ENCODE measurements around the gene B9D1. TPM values are rescaled to one million over a fixed set of nuclear protein-coding genes. Genes with fewer than 3 reads are reported as not detected.

The B9D1 gene
- total RNA-seq, 1 donor, result 21.0 TPM

GRCh38 chr17:19301274-19301951 is 61.1 kb downstream of the B9D1 start:
- DNase-seq (ENCODE audit: insufficient read length, low spot score, missing footprints), result peak; percentile 23
- H3K27ac ChIP-seq (ENCODE audit: low read depth, low read length), result no peak overlapping the region
- H3K79me2 ChIP-seq (ENCODE audit: insufficient read depth, low read length), result peaks cover 58% of the 10 kb centered on the region
- no peak for TF ChIP-seq CTCF (IDR thresholded peaks at IDR 0.05; ENCODE audit: extremely low read depth, low read depth, low read length)
- H2AFZ ChIP-seq (ENCODE audit: low read length), result no peak overlapping the region
- no peak overlapping the region for H3K4me2 ChIP-seq (ENCODE audit: insufficient read depth, low read length)
- peaks cover 7% of the 10 kb centered on the region for H3K4me1 ChIP-seq (ENCODE audit: insufficient read depth, low read length)
- no peaks in the 10 kb centered on the region for H3K9me3 ChIP-seq (ENCODE audit: low read depth, low read length)
- no peaks in the 10 kb centered on the region for H3K36me3 ChIP-seq (ENCODE audit: insufficient read depth, low read length)
- H3K4me3 ChIP-seq (ENCODE audit: insufficient read depth, low read length), result no peak overlapping the region
- peaks cover 49% of the 10 kb centered on the region for H4K20me1 ChIP-seq (ENCODE audit: insufficient read depth, low read length)
- no peaks in the 10 kb centered on the region for H3K27me3 ChIP-seq (ENCODE audit: insufficient read depth, low read length)

- Histone ChIP-seq H2AFZ (ENCODE audit: low read length) (no peak overlapping the region), H3K4me3 (ENCODE audit: insufficient read depth, low read length) (no peak overlapping the region), H3K27ac (ENCODE audit: low read depth, low read length) (no peak overlapping the region), H3K4me2 (ENCODE audit: insufficient read depth, low read length) (no peak overlapping the region), H3K9me3 (ENCODE audit: low read depth, low read length) (no peaks in the 10 kb centered on the region), H3K4me1 (ENCODE audit: insufficient read depth, low read length) (peaks cover 7% of the 10 kb centered on the region), H3K27me3 (ENCODE audit: insufficient read depth, low read length) (no peaks in the 10 kb centered on the region), H4K20me1 (ENCODE audit: insufficient read depth, low read length) (peaks cover 46% of the 10 kb centered on the region), H3K79me2 (ENCODE audit: insufficient read depth, low read length) (peaks cover 48% of the 10 kb centered on the region), H3K36me3 (ENCODE audit: insufficient read depth, low read length) (no peaks in the 10 kb centered on the region)
- no peak for DNase-seq (ENCODE audit: insufficient read length, low spot score, missing footprints)
- TF ChIP-seq CTCF (IDR thresholded peaks at IDR 0.05; ENCODE audit: extremely low read depth, low read depth, low read length), result no peak
Observed at GRCh38 chr17:19299866-19300265, 62.7 kb downstream of the B9D1 start.

GRCh38 chr17:19299214-19299747 is 63.2 kb downstream of the B9D1 start:
- peaks cover 4% of the 10 kb centered on the region for H3K4me1 ChIP-seq (ENCODE audit: insufficient read depth, low read length)
- no peaks in the 10 kb centered on the region for H3K36me3 ChIP-seq (ENCODE audit: insufficient read depth, low read length)
- DNase-seq (ENCODE audit: insufficient read length, low spot score, missing footprints), result peak; percentile 75
- TF ChIP-seq CTCF (IDR thresholded peaks at IDR 0.05; ENCODE audit: extremely low read depth, low read depth, low read length), result no peak
- peaks cover 44% of the 10 kb centered on the region for H4K20me1 ChIP-seq (ENCODE audit: insufficient read depth, low read length)
- H3K9me3 ChIP-seq (ENCODE audit: low read depth, low read length), result no peaks in the 10 kb centered on the region
- no peak overlapping the region for H3K4me2 ChIP-seq (ENCODE audit: insufficient read depth, low read length)
- H3K4me3 ChIP-seq (ENCODE audit: insufficient read depth, low read length), result no peak overlapping the region
- H2AFZ ChIP-seq (ENCODE audit: low read length), result no peak overlapping the region
- H3K27ac ChIP-seq (ENCODE audit: low read depth, low read length), result no peak overlapping the region
- no peaks in the 10 kb centered on the region for H3K27me3 ChIP-seq (ENCODE audit: insufficient read depth, low read length)
- peaks cover 42% of the 10 kb centered on the region for H3K79me2 ChIP-seq (ENCODE audit: insufficient read depth, low read length)

GRCh38 chr17:19298569-19299213 is 63.8 kb downstream of the B9D1 start:
- no peaks in the 10 kb centered on the region for H3K27me3 ChIP-seq (ENCODE audit: insufficient read depth, low read length)
- peaks cover 43% of the 10 kb centered on the region for H4K20me1 ChIP-seq (ENCODE audit: insufficient read depth, low read length)
- no peaks in the 10 kb centered on the region for H3K36me3 ChIP-seq (ENCODE audit: insufficient read depth, low read length)
- no peaks in the 10 kb centered on the region for H3K9me3 ChIP-seq (ENCODE audit: low read depth, low read length)
- no peak for DNase-seq (ENCODE audit: insufficient read length, low spot score, missing footprints)
- no peak overlapping the region for H3K27ac ChIP-seq (ENCODE audit: low read depth, low read length)
- TF ChIP-seq CTCF (IDR thresholded peaks at IDR 0.05; ENCODE audit: extremely low read depth, low read depth, low read length), result no peak
- no peak overlapping the region for H3K4me2 ChIP-seq (ENCODE audit: insufficient read depth, low read length)
- no peak overlapping the region for H2AFZ ChIP-seq (ENCODE audit: low read length)
- no peaks in the 10 kb centered on the region for H3K4me1 ChIP-seq (ENCODE audit: insufficient read depth, low read length)
- no peak overlapping the region for H3K4me3 ChIP-seq (ENCODE audit: insufficient read depth, low read length)
- peaks cover 40% of the 10 kb centered on the region for H3K79me2 ChIP-seq (ENCODE audit: insufficient read depth, low read length)
